Kidney (tissue), 14 donors: ENCODE measurements around the gene SH3RF2. TPM values are rescaled to one million over a fixed set of nuclear protein-coding genes. Genes with fewer than 3 reads are reported as not detected.

Source experiments
- DNase-seq, 5 donors: peaks; one replicate each; pipeline ENCODE4 v3.0.0-alpha.2; 2013 to 2020
- FAIRE-seq: peaks from 2 replicates; lab custom pipeline; 2012; peaks lifted over from hg19 to GRCh38; lab: Jason Lieb, UNC
- H3K27ac ChIP-seq, 2 donors: one replicate each; pipeline ENCODE4 v1.7.0; 2013; ENCODE audit warnings: low read depth in 2 of 2, low read length in 2 of 2, inconsistent platforms in 1 of 2
- H3K27me3 ChIP-seq: one replicate; pipeline ENCODE4 v1.7.1; 2013; ENCODE audit warnings: low read length, inconsistent platforms; ENCODE audit not compliant: control insufficient read depth, insufficient read depth
- H3K36me3 ChIP-seq, 3 donors: one replicate each; pipeline versions ENCODE4 v1.7.0 to v1.7.1; 2013; ENCODE audit warnings: low read length in 3 of 3, control low read depth in 1 of 3, inconsistent platforms in 1 of 3; ENCODE audit not compliant: insufficient read depth in 3 of 3, control insufficient read depth in 2 of 3
- H3K4me1 ChIP-seq, 3 donors: one replicate each; pipeline versions ENCODE4 v1.7.0 to v1.7.1; 2013; ENCODE audit warnings: low read length in 3 of 3, inconsistent platforms in 1 of 3, low read depth in 1 of 3; ENCODE audit not compliant: control insufficient read depth in 2 of 3, insufficient read depth in 2 of 3
- H3K4me3 ChIP-seq, 3 donors: one replicate each; pipeline versions ENCODE4 v1.7.0 to v1.8.1; 2013; ENCODE audit warnings: low read length in 3 of 3, control low read depth in 1 of 3, inconsistent platforms in 1 of 3
- H3K9ac ChIP-seq, 3 donors: one replicate each; pipeline versions ENCODE4 v1.7.0 to v1.7.1; 2013; ENCODE audit warnings: low read length in 3 of 3, control low read depth in 1 of 3, inconsistent platforms in 1 of 3
- H3K9me3 ChIP-seq, 3 donors: one replicate each; pipeline versions ENCODE4 v1.7.0 to v1.7.1; 2013; ENCODE audit warnings: low read length in 3 of 3, control low read depth in 1 of 3, inconsistent platforms in 1 of 3; ENCODE audit not compliant: control insufficient read depth in 2 of 3, insufficient read depth in 1 of 3
- intact Hi-C: fragments of 100-400 bp; cut with DNase I; formaldehyde crosslinking; loops from one replicate; pipeline ENCODE4 v1.11.1; 2022
- polyA plus RNA-seq: library from polyadenylated mRNA; stranded (reverse); fragments of 350-450 nt; fragmentation: Illumina TruSeq; extraction: RNeasy Lipid Tissue Mini Kit (QIAGEN cat#74804); gene quantifications from one replicate; pipeline ENCODE4 v1.2.3, GENCODE V29; 2014; ENCODE audit warnings: low read depth, low replicate concordance; ENCODE audit not compliant: insufficient read depth
- total RNA-seq: library from RNA; stranded (reverse); fragmentation: NEBNext Ultra II Directional; extraction: Animal tissue kit (Norgen Biotek cat#: 25700); gene quantifications from one replicate; pipeline ENCODE4 v1.2.1, GENCODE V29; 2021
- TF ChIP-seq, protein P1 (sequence below): IDR thresholded peaks from 3 replicates; pipeline ENCODE4 v1.5.1; 2012; ENCODE audit warnings: mild to moderate bottlenecking, moderate library complexity, borderline replicate concordance; ENCODE audit not compliant: insufficient read depth; ENCODE audit errors: extremely low read depth
- donor health status: control.
- donor health status: control.
- donor health status: control.
- donor health status: control.
- donor health status: control.
- donor health status: DM: yes; HTN: yes; CAD: no.
- donor health status: Normal renal cell carcinoma (clear cell type).

SH3RF2 gene
- total and polyA plus RNA-seq, 2 donors from 2014 or later = 1.3 to 4.9 TPM

DNA sequence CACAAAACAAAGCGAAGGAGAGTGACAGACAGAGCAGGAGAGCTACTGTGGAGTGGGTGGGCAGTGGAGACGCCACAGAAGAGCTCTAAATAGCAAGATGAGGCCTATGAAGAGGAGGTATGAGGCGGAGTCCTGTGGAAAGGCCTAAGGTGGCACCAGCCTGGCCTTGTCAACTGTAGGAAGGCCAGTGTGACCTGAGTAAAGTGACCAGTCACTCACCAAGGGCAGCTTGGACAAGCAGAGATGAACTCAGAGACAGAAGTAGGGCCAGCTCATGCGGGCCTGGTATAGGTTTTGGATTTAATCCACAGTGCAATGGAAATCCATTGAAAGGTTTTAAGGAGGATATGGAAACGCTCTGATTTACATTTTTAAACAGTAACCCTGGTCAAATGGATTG, 23.8 kb upstream of the SH3RF2 start:
- no peaks in the 10 kb centered on the region for H3K36me3 ChIP-seq
- no peak for DNase-seq
- intact Hi-C loops = no loop called here
- no peaks in the 10 kb centered on the region for H3K9me3 ChIP-seq
- H3K4me1 ChIP-seq = no peaks in the 10 kb centered on the region
- H3K4me3 ChIP-seq = no peak overlapping the region
- TF ChIP-seq, protein P1, sequence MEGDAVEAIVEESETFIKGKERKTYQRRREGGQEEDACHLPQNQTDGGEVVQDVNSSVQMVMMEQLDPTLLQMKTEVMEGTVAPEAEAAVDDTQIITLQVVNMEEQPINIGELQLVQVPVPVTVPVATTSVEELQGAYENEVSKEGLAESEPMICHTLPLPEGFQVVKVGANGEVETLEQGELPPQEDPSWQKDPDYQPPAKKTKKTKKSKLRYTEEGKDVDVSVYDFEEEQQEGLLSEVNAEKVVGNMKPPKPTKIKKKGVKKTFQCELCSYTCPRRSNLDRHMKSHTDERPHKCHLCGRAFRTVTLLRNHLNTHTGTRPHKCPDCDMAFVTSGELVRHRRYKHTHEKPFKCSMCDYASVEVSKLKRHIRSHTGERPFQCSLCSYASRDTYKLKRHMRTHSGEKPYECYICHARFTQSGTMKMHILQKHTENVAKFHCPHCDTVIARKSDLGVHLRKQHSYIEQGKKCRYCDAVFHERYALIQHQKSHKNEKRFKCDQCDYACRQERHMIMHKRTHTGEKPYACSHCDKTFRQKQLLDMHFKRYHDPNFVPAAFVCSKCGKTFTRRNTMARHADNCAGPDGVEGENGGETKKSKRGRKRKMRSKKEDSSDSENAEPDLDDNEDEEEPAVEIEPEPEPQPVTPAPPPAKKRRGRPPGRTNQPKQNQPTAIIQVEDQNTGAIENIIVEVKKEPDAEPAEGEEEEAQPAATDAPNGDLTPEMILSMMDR = no peak
- FAIRE-seq = no peak
- H3K27ac ChIP-seq = no peak overlapping the region
- no peak overlapping the region for H3K9ac ChIP-seq
- no peaks in the 10 kb centered on the region for H3K27me3 ChIP-seq

DNA sequence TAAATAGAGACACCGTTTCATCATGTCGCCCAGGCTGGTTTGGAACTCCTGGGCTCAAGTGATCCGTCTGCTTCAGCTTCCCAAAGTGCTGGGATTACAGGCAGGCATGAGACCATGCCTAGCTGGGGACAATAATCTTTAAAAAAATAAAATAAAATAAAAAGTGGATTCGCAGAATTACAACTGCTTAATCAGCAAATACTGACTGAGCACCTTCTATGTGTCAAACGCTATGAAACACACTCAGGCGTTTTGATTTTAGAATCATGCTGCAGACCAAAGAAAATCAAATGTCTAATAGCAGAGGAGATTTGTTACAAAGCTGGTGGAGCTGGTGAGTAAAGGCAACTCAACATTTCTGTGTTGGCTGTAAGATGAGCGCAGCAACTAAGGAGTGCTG, 22.7 kb upstream of the SH3RF2 start:
- H3K27ac ChIP-seq = no peak overlapping the region
- no peaks in the 10 kb centered on the region for H3K4me1 ChIP-seq
- no peak overlapping the region for H3K4me3 ChIP-seq
- no peak for DNase-seq
- no peaks in the 10 kb centered on the region for H3K36me3 ChIP-seq
- H3K9ac ChIP-seq = no peak overlapping the region
- no peak for FAIRE-seq
- no peaks in the 10 kb centered on the region for H3K9me3 ChIP-seq
- intact Hi-C loops = no loop called here
- no peaks in the 10 kb centered on the region for H3K27me3 ChIP-seq
- TF ChIP-seq, protein P1 = no peak

DNA sequence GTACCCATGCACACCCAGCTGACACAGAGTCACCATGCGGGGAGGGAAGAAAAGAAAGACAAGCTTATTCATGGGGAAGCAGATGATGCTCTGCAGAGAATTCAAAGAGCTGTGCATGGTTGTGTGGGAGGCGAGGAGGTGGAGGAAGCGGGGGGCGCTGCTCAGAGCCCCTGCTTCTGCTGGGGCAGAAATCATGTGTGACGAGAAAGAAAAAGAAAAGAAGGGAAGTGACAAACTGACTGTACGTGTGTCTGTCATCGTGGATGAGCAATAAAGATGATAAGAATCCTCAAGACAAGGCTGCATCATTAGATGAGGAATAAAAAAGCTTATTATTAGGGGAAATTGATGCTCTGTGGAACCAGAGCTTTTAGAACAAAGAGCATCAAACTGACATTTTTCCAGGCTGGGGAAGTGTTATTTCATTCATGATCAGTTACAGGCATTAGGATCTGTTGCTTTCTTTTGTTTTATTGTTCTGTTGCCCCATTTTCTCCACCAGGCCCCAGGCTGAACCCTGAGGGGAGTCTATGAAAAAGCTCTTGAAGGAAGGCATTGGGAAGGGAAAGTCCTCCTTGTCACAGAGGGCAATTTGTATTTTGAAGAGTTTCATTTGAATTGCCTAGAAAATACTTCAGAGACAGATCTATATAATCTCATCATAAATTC, 20.3 kb upstream of the SH3RF2 start:
- Histone ChIP-seq H3K4me1 (no peaks in the 10 kb centered on the region), H3K27ac (no peak overlapping the region), H3K9ac (no peak overlapping the region), H3K27me3 (no peaks in the 10 kb centered on the region), H3K36me3 (no peaks in the 10 kb centered on the region), H3K4me3 (no peak overlapping the region), H3K9me3 (no peaks in the 10 kb centered on the region)
- TF ChIP-seq, protein P1 = no peak
- FAIRE-seq (no peak), DNase-seq (peak in 2 of 5 donors; percentile 26 to 38)
- intact Hi-C loops = no loop called here

DNA sequence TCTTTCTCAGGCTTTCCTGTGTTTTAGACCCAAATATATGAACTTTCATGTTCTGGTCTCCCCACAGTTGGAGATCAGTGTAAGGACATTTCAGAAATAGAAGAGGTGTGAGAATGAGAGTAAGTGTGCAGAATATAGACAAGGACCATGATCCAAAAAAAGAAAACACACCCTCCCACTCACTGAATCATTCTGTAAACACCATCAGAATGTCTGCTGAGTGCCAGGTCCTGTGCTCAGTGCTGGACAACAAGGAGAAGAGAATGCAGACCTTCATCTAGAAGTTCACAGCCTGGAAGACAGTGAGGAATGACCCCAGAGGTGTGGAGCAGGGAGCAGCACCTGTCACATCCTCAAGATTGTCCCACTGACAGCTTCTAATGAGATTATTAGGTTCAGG, 19.1 kb upstream of the SH3RF2 start:
- H3K9me3 ChIP-seq = no peaks in the 10 kb centered on the region
- FAIRE-seq (no peak), DNase-seq (no peak)
- H3K36me3 ChIP-seq = no peaks in the 10 kb centered on the region
- no peak overlapping the region for H3K9ac ChIP-seq
- no peaks in the 10 kb centered on the region for H3K4me1 ChIP-seq
- intact Hi-C loops = no loop called here
- TF ChIP-seq, protein P1 = no peak
- H3K4me3 ChIP-seq = no peak overlapping the region
- no peak overlapping the region for H3K27ac ChIP-seq
- no peaks in the 10 kb centered on the region for H3K27me3 ChIP-seq
